Ascending aorta (tissue), 2 donors: ENCODE results near the gene MAP3K12. TPM values are rescaled to one million over a fixed set of nuclear protein-coding genes. Genes with fewer than 3 reads are reported as not detected.

Experiments
- DNase-seq, 2 donors: peaks; one replicate each; pipeline ENCODE4 v3.0.0-alpha.2; 2019; ENCODE audit warnings: low spot score in 2 of 2
- H3K27ac ChIP-seq, 2 donors: fragments of 200-600 bp; sonication (generic); one replicate each; pipeline ENCODE4 v1.5.1; 2016 to 2017; ENCODE audit warnings: mild to moderate bottlenecking in 1 of 2
- H3K27me3 ChIP-seq: fragments of 200-600 bp; sonication (generic); one replicate; pipeline ENCODE4 v1.5.1; 2017
- H3K36me3 ChIP-seq, 2 donors: fragments of 200-600 bp; sonication (generic); one replicate each; pipeline ENCODE4 v1.5.1; 2016
- H3K4me1 ChIP-seq, 2 donors: fragments of 200-600 bp; sonication (generic); one replicate each; pipeline ENCODE4 v1.5.1; 2016 to 2017; ENCODE audit warnings: mild to moderate bottlenecking in 1 of 2
- H3K4me3 ChIP-seq, 2 donors: fragments of 200-600 bp; sonication (generic); one replicate each; pipeline ENCODE4 v1.5.1; 2016 to 2017; ENCODE audit warnings: mild to moderate bottlenecking in 1 of 2
- H3K9me3 ChIP-seq, 2 donors: fragments of 200-600 bp; sonication (generic); one replicate each; pipeline ENCODE4 v1.5.1; 2016
- CTCF ChIP-seq, 3 experiments: fragments of 200-600 bp in 2 of 3; fragments of 450-650 bp in 1 of 3; sonication (generic) in 2 of 3; IDR thresholded peaks; one replicate each; pipeline ENCODE4 v1.5.1; 2016 to 2019; ENCODE audit warnings: antibody characterized with exemption in 3 of 3, mild to moderate bottlenecking in 1 of 3, moderate library complexity in 1 of 3
- intact Hi-C: fragments of 100-400 bp; cut with DNase I; formaldehyde crosslinking; loops from one replicate; pipeline ENCODE4 v1.15.1; 2023
- total RNA-seq: library from RNA; depleted of rRNA; stranded (reverse); fragments of >200 nt; gene quantifications from one replicate; pipeline ENCODE4 v1.1.0, GENCODE V29; 2016

MAP3K12 gene
- total RNA-seq, 1 donor from 2014 or later, result 20.8 TPM

- intact Hi-C loops, result no loop called here
- no peak for TF ChIP-seq CTCF (IDR thresholded peaks at IDR 0.05)
- no peaks in the 10 kb centered on the region for H3K27me3 ChIP-seq
- H3K4me3 ChIP-seq, result no peak overlapping the region
- no peak for DNase-seq
- H3K27ac ChIP-seq, result no peak overlapping the region
- no peaks in the 10 kb centered on the region for H3K9me3 ChIP-seq
- H3K36me3 ChIP-seq, result peaks cover 94 to 100% of the 10 kb centered on the region in 2 donors
- H3K4me1 ChIP-seq, result no peaks in the 10 kb centered on the region
Observed at GRCh38 chr12:53467880-53468279, 31.4 kb downstream of the MAP3K12 start.

DNA sequence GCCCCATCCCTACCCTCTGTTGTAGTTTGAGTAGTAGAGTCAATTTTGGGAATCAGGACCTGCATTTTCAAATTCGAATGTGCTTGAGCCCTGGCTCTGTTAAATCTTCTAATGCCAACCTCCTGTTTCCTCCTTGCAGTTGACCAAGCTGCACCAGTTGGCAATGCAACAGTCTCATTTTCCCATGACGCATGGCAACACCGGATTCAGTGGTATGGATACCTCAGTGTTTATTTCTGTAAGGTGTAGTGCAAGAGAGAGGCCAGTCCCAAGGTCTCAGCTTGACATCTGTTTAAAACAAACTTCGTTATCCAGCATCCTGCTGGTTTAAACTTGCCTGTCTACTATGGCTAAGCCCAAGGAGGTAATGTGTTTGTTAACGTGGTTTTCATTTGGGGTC is 32.2 kb downstream of the MAP3K12 start:
- no peak for DNase-seq
- Histone ChIP-seq H3K4me3 (no peak overlapping the region), H3K36me3 (peaks cover 99 to 100% of the 10 kb centered on the region in 2 donors), H3K4me1 (no peaks in the 10 kb centered on the region), H3K27ac (no peak overlapping the region), H3K9me3 (no peaks in the 10 kb centered on the region), H3K27me3 (no peaks in the 10 kb centered on the region)
- intact Hi-C loops, result no loop called here
- TF ChIP-seq CTCF (IDR thresholded peaks at IDR 0.05), result no peak

DNA sequence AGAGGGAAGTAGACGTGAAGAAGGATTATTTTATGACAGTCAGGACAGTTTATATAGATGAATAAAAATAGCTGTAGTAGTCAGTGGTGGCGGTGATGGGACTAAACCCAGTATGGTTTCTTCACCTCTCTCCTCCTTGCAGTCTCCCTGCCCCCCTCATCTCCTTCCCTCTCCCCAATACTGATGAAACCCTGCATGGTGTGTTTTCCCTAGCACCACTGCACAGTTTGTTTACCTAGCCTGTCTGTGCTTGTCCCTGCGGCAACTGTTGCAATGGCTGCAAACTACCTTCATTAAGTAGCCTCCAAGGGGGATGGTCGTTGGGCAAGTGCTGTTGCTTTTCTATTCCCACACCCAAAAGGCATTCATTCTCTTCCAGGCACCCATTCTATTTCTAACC is 32.6 kb downstream of the MAP3K12 start:
- peaks cover 99 to 100% of the 10 kb centered on the region in 2 donors for H3K36me3 ChIP-seq

GRCh38 chr12:53465679-53466078 is 33.6 kb downstream of the MAP3K12 start:
- intact Hi-C loops, result no loop called here

More for the DNA sequence above, 32.6 kb downstream of the MAP3K12 start:
- no peak overlapping the region for H3K4me3 ChIP-seq
- no peak for DNase-seq
- no peaks in the 10 kb centered on the region for H3K4me1 ChIP-seq
- intact Hi-C loops, result no loop called here
- no peak overlapping the region for H3K27ac ChIP-seq
- no peaks in the 10 kb centered on the region for H3K9me3 ChIP-seq
- no peak for TF ChIP-seq CTCF (IDR thresholded peaks at IDR 0.05)
- H3K27me3 ChIP-seq, result no peaks in the 10 kb centered on the region

DNA sequence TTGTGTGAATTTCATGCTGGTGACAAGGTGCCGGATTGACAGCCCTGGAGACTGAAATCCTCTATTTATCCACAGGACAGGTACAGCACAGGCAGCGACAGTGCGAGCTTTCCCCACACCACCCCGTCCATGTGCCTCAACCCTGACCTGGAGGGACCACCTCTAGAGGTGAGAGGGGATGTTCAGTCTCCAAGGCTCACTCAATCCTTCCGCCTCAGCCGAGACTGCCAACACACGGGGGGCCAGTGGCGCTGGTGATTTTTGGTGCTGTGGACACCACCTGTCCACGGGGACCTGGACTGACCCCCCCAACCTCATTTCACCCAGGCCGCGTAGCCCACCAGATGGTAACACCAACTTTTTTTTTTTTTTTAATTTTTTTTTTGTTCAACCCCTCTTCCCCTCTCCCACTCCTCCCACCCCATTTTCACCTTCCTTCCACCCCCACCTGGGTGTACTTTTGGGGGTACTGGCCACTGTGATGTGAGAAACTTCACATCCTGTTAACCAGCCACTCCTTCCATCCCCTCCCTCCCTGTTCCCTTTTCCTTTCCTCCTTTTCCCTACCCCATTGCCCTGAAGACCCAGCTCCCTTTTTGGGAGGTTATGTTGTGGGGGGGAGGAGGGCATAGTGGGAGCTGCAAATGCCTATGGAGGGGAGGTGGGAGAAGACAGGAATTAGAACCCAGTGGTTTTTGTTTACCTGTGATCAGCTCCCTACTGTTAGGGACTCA is 34.4 kb downstream of the MAP3K12 start:
- H3K36me3 ChIP-seq, result peaks cover 100% of the 10 kb centered on the region in 2 donors
- no peaks in the 10 kb centered on the region for H3K9me3 ChIP-seq
- no peaks in the 10 kb centered on the region for H3K4me1 ChIP-seq
- no peak for DNase-seq
- no peak overlapping the region for H3K4me3 ChIP-seq
- H3K27me3 ChIP-seq, result no peaks in the 10 kb centered on the region
- no peak for TF ChIP-seq CTCF (IDR thresholded peaks at IDR 0.05)
- intact Hi-C loops, result no loop called here
- H3K27ac ChIP-seq, result no peak overlapping the region

More at GRCh38 chr12:53465679-53466078, 33.6 kb downstream of the MAP3K12 start:
- H3K27me3 ChIP-seq, result no peaks in the 10 kb centered on the region
- no peak overlapping the region for H3K4me3 ChIP-seq
- no peaks in the 10 kb centered on the region for H3K4me1 ChIP-seq
- H3K36me3 ChIP-seq, result peaks cover 100% of the 10 kb centered on the region in 2 donors
- no peak for TF ChIP-seq CTCF (IDR thresholded peaks at IDR 0.05)
- H3K9me3 ChIP-seq, result no peaks in the 10 kb centered on the region
- H3K27ac ChIP-seq, result no peak overlapping the region
- no peak for DNase-seq
